HepG2 (cell line): Measurements from ENCODE around the gene SAE1. TPM values are rescaled to one million over a fixed set of nuclear protein-coding genes. Genes with fewer than 3 reads are reported as not detected.

Source experiments
- ADNP ChIP-seq: sonication (generic); formaldehyde crosslinking; IDR thresholded peaks from 2 replicates; pipeline ENCODE4 v1.4.0; 2020; ENCODE audit warnings: missing genetic modification reagents
- ARNTL ChIP-seq: sonication (generic); formaldehyde crosslinking; IDR thresholded peaks from 2 replicates; pipeline ENCODE4 v1.4.0; 2020; ENCODE audit warnings: mild to moderate bottlenecking, missing genetic modification reagents
- BRD4 ChIP-seq: sonication (generic); formaldehyde crosslinking; IDR thresholded peaks from 2 replicates; pipeline ENCODE4 v1.4.0; 2020; ENCODE audit warnings: missing genetic modification reagents
- DDIT3 ChIP-seq: sonication (generic); formaldehyde crosslinking; IDR thresholded peaks from 2 replicates; pipeline ENCODE4 v1.4.0; 2020; ENCODE audit warnings: mild to moderate bottlenecking, missing genetic modification reagents
- HHEX ChIP-seq: IDR thresholded peaks from 2 replicates; pipeline ENCODE4 v1.6.1; 2016; ENCODE audit warnings: control low read depth
- MYNN ChIP-seq: sonication (generic); formaldehyde crosslinking; IDR thresholded peaks from 2 replicates; pipeline ENCODE4 v1.4.0; 2020; ENCODE audit warnings: mild to moderate bottlenecking, low read depth, missing genetic modification reagents
- MYPOP ChIP-seq: sonication (generic); formaldehyde crosslinking; IDR thresholded peaks from 2 replicates; pipeline ENCODE4 v1.8.1; 2023; ENCODE audit warnings: mild to moderate bottlenecking, moderate library complexity, missing genetic modification reagents
- PAWR ChIP-seq: sonication (generic); formaldehyde crosslinking; IDR thresholded peaks from 2 replicates; pipeline ENCODE4 v1.4.0; 2020; ENCODE audit warnings: missing genetic modification reagents, mild to moderate bottlenecking, borderline replicate concordance
- UBTF ChIP-seq: sonication (generic); formaldehyde crosslinking; IDR thresholded peaks from 2 replicates; pipeline ENCODE4 v1.4.0; 2020; ENCODE audit warnings: mild to moderate bottlenecking, missing genetic modification reagents
- YY1 ChIP-seq: IDR thresholded peaks from 2 replicates; pipeline ENCODE4 v1.6.1; 2011; ENCODE audit warnings: low read length, low read depth, moderate library complexity, mild to moderate bottlenecking; ENCODE audit not compliant: insufficient read depth, insufficient replicate concordance
- ZFP90 ChIP-seq: sonication (generic); formaldehyde crosslinking; IDR thresholded peaks from 2 replicates; pipeline ENCODE4 v1.8.0; 2022; ENCODE audit warnings: missing genetic modification reagents, mild to moderate bottlenecking, inconsistent platforms, borderline replicate concordance
- ZFP91 ChIP-seq: sonication (generic); formaldehyde crosslinking; IDR thresholded peaks from 2 replicates; pipeline ENCODE4 v1.9.0; 2022; ENCODE audit warnings: missing genetic modification reagents, mild to moderate bottlenecking, borderline replicate concordance
- ZMYM2 ChIP-seq: sonication (generic); formaldehyde crosslinking; IDR thresholded peaks from 2 replicates; pipeline ENCODE4 v1.8.0; 2022; ENCODE audit warnings: mild to moderate bottlenecking, missing genetic modification reagents
- ZNF276 ChIP-seq: sonication (generic); formaldehyde crosslinking; IDR thresholded peaks from 2 replicates; pipeline ENCODE4 v1.4.0; 2020; ENCODE audit warnings: mild to moderate bottlenecking, low read depth, missing genetic modification reagents
- ZNF510 ChIP-seq: sonication (generic); formaldehyde crosslinking; IDR thresholded peaks from 2 replicates; pipeline ENCODE4 v1.4.0; 2020; ENCODE audit warnings: low read depth, mild to moderate bottlenecking, missing genetic modification reagents
- ZNF619 ChIP-seq: sonication (generic); formaldehyde crosslinking; IDR thresholded peaks from 2 replicates; pipeline ENCODE4 v1.4.0; 2020; ENCODE audit warnings: mild to moderate bottlenecking, missing genetic modification reagents
- ZNF710 ChIP-seq: sonication (generic); formaldehyde crosslinking; IDR thresholded peaks from 2 replicates; pipeline ENCODE4 v1.5.0; 2020; ENCODE audit warnings: mild to moderate bottlenecking, missing genetic modification reagents, borderline replicate concordance
- ZNF792 ChIP-seq: IDR thresholded peaks from 2 replicates; pipeline ENCODE4 v1.6.1; 2016
- ZNF878 ChIP-seq: sonication (generic); formaldehyde crosslinking; IDR thresholded peaks from 2 replicates; pipeline ENCODE4 v1.8.1; 2023; ENCODE audit warnings: mild to moderate bottlenecking, missing genetic modification reagents, moderate library complexity
- polyA plus RNA-seq, 8 experiments: library from polyadenylated mRNA; depleted of rRNA in 3 of 8; stranded (reverse) in 7 of 8; unstranded in 1 of 8; fragments of >200 nt; fragmentation: Illumina TruSeq in 4 of 8; extraction: Trizol in 4 of 8; gene quantifications; 2 replicates each; pipeline versions ENCODE4 v1.2.1 to v1.2.3, GENCODE V29; 2011 to 2016; ENCODE audit warnings: low read depth in 4 of 8, missing spikeins in 1 of 8, mixed read lengths in 1 of 8; ENCODE audit not compliant: insufficient read depth in 1 of 8
- total RNA-seq, 5 experiments: library from RNA; depleted of rRNA; stranded (reverse); fragments of >200 nt; fragmentation: Illumina TruSeq; extraction: Trizol; gene quantifications; 2 replicates each; pipeline ENCODE4 v1.2.3, GENCODE V29; 2016; ENCODE audit warnings: low read depth in 1 of 5

SAE1 gene
- total and polyA plus RNA-seq, 2 of the 13 experiments (the other 11 are each of a cell fraction or from before 2014, with no cell fraction given), result 87.6 to 197 TPM

GRCh38 chr19:47112997-47113849, 17.4 kb upstream of the SAE1 start, which contains the start of gene ZC3H4 (continued):
- peak; percentile 65; the same call in 1 of the 2 replicates for TF ChIP-seq ZFP91 (CRISPR knock-in tag)
- TF ChIP-seq ZNF619, result 0 out of 2 replicates have a peak, but pooled peaks have one; percentile 8
- no peak for TF ChIP-seq DDIT3 (CRISPR knock-in tag)
- TF ChIP-seq ZNF276 (CRISPR knock-in tag), result no peak
- peak; percentile 96 for TF ChIP-seq YY1
- TF ChIP-seq MYPOP (CRISPR knock-in tag), result no peak
- no peak for TF ChIP-seq MYNN (CRISPR knock-in tag)
- peak; percentile 77; the same call in 1 of the 2 replicates for TF ChIP-seq ZNF792 (CRISPR knock-in tag)
- no peak for TF ChIP-seq ADNP (CRISPR knock-in tag)
- peak; percentile 40 for TF ChIP-seq ZNF878 (CRISPR knock-in tag)
- peak; percentile 59; the same call in 1 of the 2 replicates for TF ChIP-seq ZMYM2
- peak; percentile 93 for TF ChIP-seq BRD4 (CRISPR knock-in tag)
- TF ChIP-seq ZFP90 (CRISPR knock-in tag), result no peak; the same call in 1 of the 2 replicates
- TF ChIP-seq PAWR (CRISPR knock-in tag), result no peak
- TF ChIP-seq UBTF, result peak; percentile 69; the same call in 1 of the 2 replicates
- no peak for TF ChIP-seq HHEX (CRISPR knock-in tag)
- TF ChIP-seq ARNTL (CRISPR knock-in tag), result peak; percentile 98
- 0 out of 2 replicates have a peak, but pooled peaks have one; percentile 21 for TF ChIP-seq ZNF510
- TF ChIP-seq ZNF710 (CRISPR knock-in tag), result no peak
